ENCODE measurements around the gene ABCB4. TPM values are rescaled to one million over a fixed set of nuclear protein-coding genes. Genes with fewer than 3 reads are reported as not detected.

The ABCB4 gene
- total RNA-seq, 1 donor from 2014 or later: 2.5 TPM

- Mint-ChIP-seq H3K9me3 (ENCODE audit: unreplicated experiment) (peaks cover 3% of the 10 kb centered on the region), H3K27ac (ENCODE audit: unreplicated experiment) (no peak overlapping the region), H3K4me1 (ENCODE audit: low read depth, unreplicated experiment) (peaks cover 4% of the 10 kb centered on the region), H3K27me3 (ENCODE audit: unreplicated experiment) (no peaks in the 10 kb centered on the region), H3K36me3 (ENCODE audit: unreplicated experiment) (no peaks in the 10 kb centered on the region), H3K4me3 (ENCODE audit: unreplicated experiment) (no peak overlapping the region)
- no peak for DNase-seq
- TF ChIP-seq CTCF (IDR thresholded peaks at IDR 0.05; ENCODE audit: partially characterized antibody, unreplicated experiment): no peak
Measured at GRCh38 chr7:87445897-87446296, 29.6 kb downstream of the ABCB4 start.

DNA sequence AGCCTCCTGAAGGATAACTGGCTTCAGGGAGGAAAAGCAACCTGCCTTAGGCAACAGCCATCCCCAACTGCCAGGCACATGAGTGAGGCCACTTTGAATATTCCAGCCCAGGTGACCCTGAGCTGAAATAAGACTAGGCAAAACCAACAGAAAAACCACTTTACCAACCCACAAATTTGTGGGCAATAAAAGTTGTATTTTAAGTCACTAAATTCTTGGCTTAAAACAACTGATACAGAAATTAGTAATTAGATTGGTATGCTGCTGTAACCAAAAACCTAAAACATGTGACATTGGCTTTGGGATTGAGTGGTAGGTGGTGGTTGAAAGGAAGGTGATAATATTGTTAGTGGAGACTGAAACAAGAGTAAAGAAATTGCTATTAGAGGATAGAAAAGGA lies 39.9 kb downstream of the ABCB4 start:
- Mint-ChIP-seq H3K9me3 (ENCODE audit: unreplicated experiment) (no peaks in the 10 kb centered on the region), H3K36me3 (ENCODE audit: unreplicated experiment) (no peaks in the 10 kb centered on the region), H3K27ac (ENCODE audit: unreplicated experiment) (no peak overlapping the region), H3K4me1 (ENCODE audit: low read depth, unreplicated experiment) (no peaks in the 10 kb centered on the region), H3K4me3 (ENCODE audit: unreplicated experiment) (no peak overlapping the region), H3K27me3 (ENCODE audit: unreplicated experiment) (no peaks in the 10 kb centered on the region)
- DNase-seq: no peak
- no peak for TF ChIP-seq CTCF (IDR thresholded peaks at IDR 0.05; ENCODE audit: partially characterized antibody, unreplicated experiment)

- Mint-ChIP-seq H3K27me3 (ENCODE audit: unreplicated experiment) (no peaks in the 10 kb centered on the region), H3K4me1 (ENCODE audit: low read depth, unreplicated experiment) (no peaks in the 10 kb centered on the region), H3K9me3 (ENCODE audit: unreplicated experiment) (peaks cover 2% of the 10 kb centered on the region), H3K36me3 (ENCODE audit: unreplicated experiment) (no peaks in the 10 kb centered on the region), H3K4me3 (ENCODE audit: unreplicated experiment) (no peak overlapping the region), H3K27ac (ENCODE audit: unreplicated experiment) (no peak overlapping the region)
- DNase-seq: no peak
- TF ChIP-seq CTCF (IDR thresholded peaks at IDR 0.05; ENCODE audit: partially characterized antibody, unreplicated experiment): no peak
Measured at GRCh38 chr7:87432536-87432935, 42.9 kb downstream of the ABCB4 start.

DNA sequence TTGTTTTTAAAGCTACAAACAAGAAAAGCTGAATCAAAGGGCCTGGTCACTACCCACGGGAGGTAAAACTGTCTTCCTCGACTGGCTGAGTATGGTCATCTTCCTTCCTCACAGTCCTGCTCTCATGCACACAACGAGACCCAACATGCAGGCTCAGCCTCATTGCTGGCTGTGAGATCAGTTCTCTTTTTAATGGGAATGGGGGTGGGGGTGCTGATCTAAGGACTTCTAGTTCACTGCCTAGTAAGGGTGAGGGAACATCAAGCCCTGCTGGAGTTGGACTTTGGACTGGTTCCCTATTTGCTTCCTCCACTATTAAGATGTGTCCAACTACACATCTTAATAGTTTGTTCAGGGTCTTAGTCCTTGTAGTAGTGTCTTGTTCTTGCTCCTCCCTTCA lies 48.2 kb downstream of the ABCB4 start:
- Mint-ChIP-seq H3K9me3 (ENCODE audit: unreplicated experiment) (peaks cover 2% of the 10 kb centered on the region), H3K4me3 (ENCODE audit: unreplicated experiment) (no peak overlapping the region), H3K27ac (ENCODE audit: unreplicated experiment) (no peak overlapping the region), H3K27me3 (ENCODE audit: unreplicated experiment) (no peaks in the 10 kb centered on the region), H3K36me3 (ENCODE audit: unreplicated experiment) (no peaks in the 10 kb centered on the region), H3K4me1 (ENCODE audit: low read depth, unreplicated experiment) (no peaks in the 10 kb centered on the region)
- TF ChIP-seq CTCF (IDR thresholded peaks at IDR 0.05; ENCODE audit: partially characterized antibody, unreplicated experiment): no peak
- no peak for DNase-seq

DNA sequence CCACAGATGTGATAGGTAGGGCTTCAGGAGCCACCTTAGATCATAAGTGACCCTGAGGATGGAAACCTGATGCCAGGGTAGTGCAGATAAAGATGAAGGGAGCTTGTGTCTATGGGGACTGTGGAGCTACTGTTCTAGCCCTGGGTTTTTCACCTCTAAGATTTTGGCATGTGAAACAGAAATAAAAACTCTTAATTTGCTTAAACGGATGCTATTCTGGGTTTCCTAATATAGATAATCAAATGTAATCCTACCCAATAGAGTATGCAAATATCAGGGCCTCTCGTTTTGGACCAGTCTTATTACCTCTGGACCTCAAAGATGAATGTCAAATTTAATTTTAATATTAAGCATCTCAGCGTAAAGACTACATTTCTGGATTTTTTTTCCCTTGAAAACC lies 49.3 kb downstream of the ABCB4 start:
- H3K4me1 Mint-ChIP-seq (ENCODE audit: low read depth, unreplicated experiment): no peaks in the 10 kb centered on the region
- H3K27ac Mint-ChIP-seq (ENCODE audit: unreplicated experiment): no peak overlapping the region
- no peak overlapping the region for H3K4me3 Mint-ChIP-seq (ENCODE audit: unreplicated experiment)
- DNase-seq: no peak
- peaks cover 2% of the 10 kb centered on the region for H3K9me3 Mint-ChIP-seq (ENCODE audit: unreplicated experiment)
- H3K27me3 Mint-ChIP-seq (ENCODE audit: unreplicated experiment): no peaks in the 10 kb centered on the region
- H3K36me3 Mint-ChIP-seq (ENCODE audit: unreplicated experiment): no peaks in the 10 kb centered on the region
- no peak for TF ChIP-seq CTCF (IDR thresholded peaks at IDR 0.05; ENCODE audit: partially characterized antibody, unreplicated experiment)

Data from glutamatergic neuron (in vitro differentiated cells).